ENCODE measurements around the gene CA5A. TPM values are rescaled to one million over a fixed set of nuclear protein-coding genes. Genes with fewer than 3 reads are reported as not detected.
"Not testable (repeated sequence)": the region's sequence is repeated elsewhere in the genome, so short reads cannot be mapped to it uniquely, and the experiment has no call there.

The CA5A gene
- total RNA-seq, 4 donors from 2014 or later: not detected

- in situ Hi-C loops (cut with MboI; ENCODE audit: low sequenced_read_pairs in 4 of 4) (loop anchor here in 3 of 4 donors (10.0 to 25.0 kb wide), 3 partner anchors 91 to 103 kb away; no protein-coding TSS in a partner anchor), intact Hi-C loops (cut with DNase I; ENCODE audit: low total_unique reads) (no loop called here)
- H3K27ac ChIP-seq: no peak overlapping the region
- H3K27me3 ChIP-seq: no peaks in the 10 kb centered on the region
- peak in 2 of 5 experiments; percentile 15 to 28 for TF ChIP-seq CTCF (IDR thresholded peaks at IDR 0.05 in 4 of 5, conservative IDR thresholded peaks at IDR 0.05 in 1 of 5)
- no peak for TF ChIP-seq POLR2A (IDR thresholded peaks at IDR 0.05)
- ATAC-seq (no peak), DNase-seq (no peak)
- no peak overlapping the region for H3K4me3 ChIP-seq
- no peaks in the 10 kb centered on the region for H3K36me3 ChIP-seq
- H3K4me1 ChIP-seq: no peaks in the 10 kb centered on the region
- H3K9me3 ChIP-seq: no peaks in the 10 kb centered on the region
Observed at GRCh38 chr16:87877942-87878507, 58.3 kb downstream of the CA5A start.

GRCh38 chr16:87874639-87875427 is 61.5 kb downstream of the CA5A start:
- Histone ChIP-seq H3K9me3 (no peaks in the 10 kb centered on the region), H3K36me3 (no peaks in the 10 kb centered on the region), H3K4me1 (no peaks in the 10 kb centered on the region), H3K4me3 (no peak overlapping the region), H3K27ac (no peak overlapping the region), H3K27me3 (no peaks in the 10 kb centered on the region)
- in situ Hi-C loops (cut with MboI; ENCODE audit: low sequenced_read_pairs in 4 of 4) (loop anchor here (5.0 to 25.0 kb wide), 4 partner anchors 88 to 103 kb away; no protein-coding TSS in a partner anchor), intact Hi-C loops (cut with DNase I; ENCODE audit: low total_unique reads) (no loop called here)
- ATAC-seq (no peak), DNase-seq (no peak)
- TF ChIP-seq POLR2A (IDR thresholded peaks at IDR 0.05): no peak
- no peak for TF ChIP-seq CTCF (IDR thresholded peaks at IDR 0.05 in 4 of 5, conservative IDR thresholded peaks at IDR 0.05 in 1 of 5)

GRCh38 chr16:87870418-87871291 is 65.7 kb downstream of the CA5A start:
- not testable (repeated sequence) for H3K27me3 ChIP-seq, H3K9me3 ChIP-seq, H3K4me1 ChIP-seq, DNase-seq, ATAC-seq, H3K4me3 ChIP-seq, H3K36me3 ChIP-seq
- in situ Hi-C loops (cut with MboI; ENCODE audit: low sequenced_read_pairs in 4 of 4): loop anchor here in 3 of 4 donors (5.0 to 10.0 kb wide), 3 partner anchors 86 to 98 kb away; no protein-coding TSS in a partner anchor
- intact Hi-C loops (cut with DNase I; ENCODE audit: low total_unique reads): loop anchor here (1.0 to 2.0 kb wide), 4 partner anchors 22 to 91 kb away; no protein-coding TSS in a partner anchor
- H3K27ac ChIP-seq: peak overlapping the region in 3 of 4 donors; percentile 5 to 39 (median 30)

GRCh38 chr16:87869879-87870417 is 66.4 kb downstream of the CA5A start:
- in situ Hi-C loops (cut with MboI; ENCODE audit: low sequenced_read_pairs in 4 of 4) (loop anchor here in 3 of 4 donors (5.0 to 10.0 kb wide), 3 partner anchors 85 to 98 kb away; no protein-coding TSS in a partner anchor), intact Hi-C loops (cut with DNase I; ENCODE audit: low total_unique reads) (loop anchor here (2.0 to 10.0 kb wide), 3 partner anchors 21 to 945 kb away; partner anchors contain the start of gene APRT)
- H3K4me1 ChIP-seq, DNase-seq, H3K27me3 ChIP-seq, H3K36me3 ChIP-seq, ATAC-seq, H3K4me3 ChIP-seq, H3K9me3 ChIP-seq: not testable (repeated sequence)
- H3K27ac ChIP-seq: peak overlapping the region in 2 of 4 donors; percentile 18 to 40

Data from gastrocnemius medialis (tissue), 4 donors.